ENCODE results near the gene TIMM22. TPM values are rescaled to one million over a fixed set of nuclear protein-coding genes. Genes with fewer than 3 reads are reported as not detected.

The TIMM22 gene
- total RNA-seq, 1 experiment from 2014 or later: 17.7 TPM

DNA sequence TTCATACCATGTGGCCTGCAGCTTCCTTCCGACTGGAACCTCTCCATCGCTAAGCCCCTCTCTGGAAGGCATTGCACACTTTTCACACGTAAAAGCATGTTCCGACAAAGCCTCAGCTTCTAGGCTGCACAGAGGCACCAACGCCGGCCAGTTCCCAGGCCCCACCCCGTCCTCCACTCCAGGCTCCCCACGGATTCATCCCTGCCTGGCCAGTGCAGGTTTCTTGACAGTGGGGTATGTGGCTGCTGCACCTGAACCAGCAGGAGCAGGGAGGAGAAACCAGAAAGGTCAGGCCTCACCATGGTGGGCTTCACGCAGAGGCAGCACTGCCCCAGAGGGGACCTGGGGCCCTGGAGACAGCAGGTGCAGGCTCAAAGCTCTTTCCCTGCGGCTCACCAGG, 14.2 kb downstream of the TIMM22 start:
- Histone ChIP-seq H3K4me3 (ENCODE audit: low read length) (no peak overlapping the region), H3K9me3 (ENCODE audit: low read length) (no peaks in the 10 kb centered on the region), H3K4me1 (ENCODE audit: insufficient read depth, low read length) (no peaks in the 10 kb centered on the region), H3K36me3 (ENCODE audit: low read depth, low read length) (no peaks in the 10 kb centered on the region), H2AFZ (ENCODE audit: low read length) (no peak overlapping the region), H3K4me2 (ENCODE audit: low read length) (no peak overlapping the region), H3K9ac (ENCODE audit: low read length) (no peak overlapping the region), H3F3A (ENCODE audit: low read length, unreplicated experiment) (no peaks in the 10 kb centered on the region), H3K27ac (ENCODE audit: low read length) (no peak overlapping the region), H3K79me2 (ENCODE audit: low read length) (no peaks in the 10 kb centered on the region), H3K27me3 (ENCODE audit: low read length) (no peaks in the 10 kb centered on the region), H4K20me1 (ENCODE audit: low read length) (no peaks in the 10 kb centered on the region), H3K9me2 (replicated peaks; ENCODE audit: low read length) (no peaks in the 10 kb centered on the region)
- DNase-seq (no peak), ATAC-seq (no peak)
- intact Hi-C loops (cut with micrococcal nuclease): no loop called here
- POLR2A ChIA-PET (ENCODE audit: unreplicated experiment): no interaction called here
- TF ChIP-seq EZH2 (IDR thresholded peaks at IDR 0.05; ENCODE audit: low read length, unreplicated experiment) (no peak), EZH2phosphoT487 (IDR thresholded peaks at IDR 0.05; ENCODE audit: borderline replicate concordance, low read length) (no peak)
- TF ChIP-seq, protein P1, sequence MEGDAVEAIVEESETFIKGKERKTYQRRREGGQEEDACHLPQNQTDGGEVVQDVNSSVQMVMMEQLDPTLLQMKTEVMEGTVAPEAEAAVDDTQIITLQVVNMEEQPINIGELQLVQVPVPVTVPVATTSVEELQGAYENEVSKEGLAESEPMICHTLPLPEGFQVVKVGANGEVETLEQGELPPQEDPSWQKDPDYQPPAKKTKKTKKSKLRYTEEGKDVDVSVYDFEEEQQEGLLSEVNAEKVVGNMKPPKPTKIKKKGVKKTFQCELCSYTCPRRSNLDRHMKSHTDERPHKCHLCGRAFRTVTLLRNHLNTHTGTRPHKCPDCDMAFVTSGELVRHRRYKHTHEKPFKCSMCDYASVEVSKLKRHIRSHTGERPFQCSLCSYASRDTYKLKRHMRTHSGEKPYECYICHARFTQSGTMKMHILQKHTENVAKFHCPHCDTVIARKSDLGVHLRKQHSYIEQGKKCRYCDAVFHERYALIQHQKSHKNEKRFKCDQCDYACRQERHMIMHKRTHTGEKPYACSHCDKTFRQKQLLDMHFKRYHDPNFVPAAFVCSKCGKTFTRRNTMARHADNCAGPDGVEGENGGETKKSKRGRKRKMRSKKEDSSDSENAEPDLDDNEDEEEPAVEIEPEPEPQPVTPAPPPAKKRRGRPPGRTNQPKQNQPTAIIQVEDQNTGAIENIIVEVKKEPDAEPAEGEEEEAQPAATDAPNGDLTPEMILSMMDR (conservative IDR thresholded peaks at IDR 0.05; ENCODE audit: low read depth, low read length): no peak
- CTCF ChIA-PET: no interaction called here
- BruUV-seq (replicated peaks): no TSS peak

DNA sequence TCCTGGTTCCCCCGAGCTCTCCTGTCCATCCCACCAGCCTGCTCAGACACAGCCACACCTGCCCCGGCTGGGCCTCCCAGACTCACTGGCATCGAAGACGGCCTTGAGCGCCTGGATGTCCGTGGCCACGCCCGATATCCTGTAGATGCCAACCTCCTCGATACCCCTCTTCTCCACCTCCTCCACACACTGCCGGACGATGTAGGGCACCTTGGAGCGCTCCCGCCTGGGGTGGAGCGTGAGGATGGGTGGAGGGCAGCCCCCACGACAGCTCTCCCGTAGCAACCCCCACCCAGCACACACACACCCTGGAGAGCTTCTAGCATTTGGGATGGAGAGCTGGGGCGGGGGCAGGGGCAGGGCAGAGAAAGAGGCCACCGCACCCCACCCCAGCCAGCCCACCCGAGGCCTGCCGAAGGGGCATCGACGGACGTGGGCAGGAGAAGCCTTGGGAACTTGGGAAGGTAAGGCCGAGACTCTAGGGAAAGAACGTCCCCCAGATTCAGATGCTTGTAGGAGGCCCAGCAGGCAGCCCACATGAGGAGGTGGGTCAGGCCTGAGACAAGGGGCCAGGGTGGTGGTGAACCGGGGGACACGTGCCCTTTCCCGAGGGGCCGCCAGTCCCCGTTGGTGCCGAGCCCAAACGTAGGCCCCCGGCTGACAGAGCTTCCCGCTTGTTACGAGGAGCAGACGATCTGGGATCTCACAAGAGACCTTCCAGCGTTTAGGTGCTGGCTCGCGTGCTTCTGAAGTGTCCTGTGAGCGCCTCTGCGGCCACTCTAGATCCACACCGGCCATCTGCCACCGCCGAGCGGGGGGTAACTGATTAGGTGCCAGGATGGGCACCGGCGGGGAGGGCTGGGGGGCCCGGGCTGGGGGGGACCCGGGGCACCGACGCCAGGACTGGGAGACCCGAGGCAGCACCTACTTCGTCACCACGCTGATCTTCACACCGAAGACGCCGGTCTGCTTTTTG, 15.1 kb downstream of the TIMM22 start:
- H3K4me2 ChIP-seq (ENCODE audit: low read length): no peak overlapping the region
- POLR2A ChIA-PET (ENCODE audit: unreplicated experiment): no interaction called here
- CTCF ChIA-PET: no interaction called here

More for the DNA sequence above, 15.1 kb downstream of the TIMM22 start:
- Histone ChIP-seq H3F3A (ENCODE audit: low read length, unreplicated experiment) (no peaks in the 10 kb centered on the region), H3K4me3 (ENCODE audit: low read length) (no peak overlapping the region), H3K79me2 (ENCODE audit: low read length) (no peaks in the 10 kb centered on the region), H3K27ac (ENCODE audit: low read length) (no peak overlapping the region), H3K27me3 (ENCODE audit: low read length) (no peaks in the 10 kb centered on the region), H3K9me3 (ENCODE audit: low read length) (no peaks in the 10 kb centered on the region), H3K9me2 (replicated peaks; ENCODE audit: low read length) (no peaks in the 10 kb centered on the region), H3K4me1 (ENCODE audit: insufficient read depth, low read length) (no peaks in the 10 kb centered on the region), H4K20me1 (ENCODE audit: low read length) (no peaks in the 10 kb centered on the region), H3K9ac (ENCODE audit: low read length) (no peak overlapping the region), H2AFZ (ENCODE audit: low read length) (no peak overlapping the region), H3K36me3 (ENCODE audit: low read depth, low read length) (no peaks in the 10 kb centered on the region)
- TF ChIP-seq EZH2 (IDR thresholded peaks at IDR 0.05; ENCODE audit: low read length, unreplicated experiment) (no peak), EZH2phosphoT487 (IDR thresholded peaks at IDR 0.05; ENCODE audit: borderline replicate concordance, low read length) (no peak)
- TF ChIP-seq, protein P1 (conservative IDR thresholded peaks at IDR 0.05; ENCODE audit: low read depth, low read length): no peak
- ATAC-seq: no peak
- no TSS peak for BruUV-seq (replicated peaks)
- intact Hi-C loops (cut with micrococcal nuclease): no loop called here
- no peak for DNase-seq
